ENCODE data around the gene LKAAEAR1. TPM values are rescaled to one million over a fixed set of nuclear protein-coding genes. Genes with fewer than 3 reads are reported as not detected.

Gene LKAAEAR1
- total and polyA plus RNA-seq, 9 of the 15 experiments (the other 6 are each of a cell fraction or from before 2014, with no cell fraction given): not detected

DNA sequence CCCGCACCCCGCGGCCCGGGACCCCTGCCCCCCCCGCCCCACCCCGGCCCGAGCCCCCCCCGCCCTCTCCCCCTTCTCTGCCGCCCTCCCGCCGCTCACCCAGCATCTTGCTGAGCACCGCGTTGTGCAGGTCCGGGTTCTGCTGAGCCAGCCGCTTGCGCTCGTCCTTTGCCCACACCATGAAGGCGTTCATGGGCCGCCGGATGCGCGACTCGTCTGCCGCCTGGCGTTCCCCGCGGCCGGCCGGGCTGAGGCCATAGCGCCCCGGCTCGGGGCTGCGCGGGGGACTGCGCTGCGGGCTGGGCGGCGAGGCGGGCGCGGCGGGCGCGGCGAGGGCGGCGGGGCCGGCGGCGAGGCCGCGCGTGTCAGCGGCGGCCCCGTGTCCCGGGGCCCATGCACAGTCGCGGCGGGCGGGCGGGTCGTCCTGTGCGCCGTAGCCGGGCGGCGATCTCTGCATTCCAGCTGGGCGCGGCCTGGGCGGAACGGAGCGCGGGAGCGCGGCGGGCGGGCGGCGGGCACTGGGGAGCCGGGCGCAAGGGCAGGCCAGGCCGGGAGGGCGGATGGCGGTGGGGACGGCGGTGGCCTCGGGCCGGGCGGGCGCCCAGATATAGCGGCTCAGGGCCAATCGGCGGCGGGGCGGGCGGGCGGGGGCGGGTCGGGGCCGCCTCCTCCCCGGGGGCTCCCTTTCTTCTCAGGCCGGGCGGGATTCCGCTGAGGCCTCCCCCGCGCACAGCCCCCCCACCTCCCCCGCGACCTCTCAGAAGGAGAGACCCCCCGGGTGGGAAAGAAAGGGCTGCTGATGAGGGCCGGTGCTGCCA is 34.9 kb downstream of the LKAAEAR1 start, which contains the start of gene SOX18 (continued):
- TF ChIP-seq ZNF165 (CRISPR knock-in tag; IDR thresholded peaks at IDR 0.05; ENCODE audit: borderline replicate concordance): no peak
- TF ChIP-seq, protein P1, sequence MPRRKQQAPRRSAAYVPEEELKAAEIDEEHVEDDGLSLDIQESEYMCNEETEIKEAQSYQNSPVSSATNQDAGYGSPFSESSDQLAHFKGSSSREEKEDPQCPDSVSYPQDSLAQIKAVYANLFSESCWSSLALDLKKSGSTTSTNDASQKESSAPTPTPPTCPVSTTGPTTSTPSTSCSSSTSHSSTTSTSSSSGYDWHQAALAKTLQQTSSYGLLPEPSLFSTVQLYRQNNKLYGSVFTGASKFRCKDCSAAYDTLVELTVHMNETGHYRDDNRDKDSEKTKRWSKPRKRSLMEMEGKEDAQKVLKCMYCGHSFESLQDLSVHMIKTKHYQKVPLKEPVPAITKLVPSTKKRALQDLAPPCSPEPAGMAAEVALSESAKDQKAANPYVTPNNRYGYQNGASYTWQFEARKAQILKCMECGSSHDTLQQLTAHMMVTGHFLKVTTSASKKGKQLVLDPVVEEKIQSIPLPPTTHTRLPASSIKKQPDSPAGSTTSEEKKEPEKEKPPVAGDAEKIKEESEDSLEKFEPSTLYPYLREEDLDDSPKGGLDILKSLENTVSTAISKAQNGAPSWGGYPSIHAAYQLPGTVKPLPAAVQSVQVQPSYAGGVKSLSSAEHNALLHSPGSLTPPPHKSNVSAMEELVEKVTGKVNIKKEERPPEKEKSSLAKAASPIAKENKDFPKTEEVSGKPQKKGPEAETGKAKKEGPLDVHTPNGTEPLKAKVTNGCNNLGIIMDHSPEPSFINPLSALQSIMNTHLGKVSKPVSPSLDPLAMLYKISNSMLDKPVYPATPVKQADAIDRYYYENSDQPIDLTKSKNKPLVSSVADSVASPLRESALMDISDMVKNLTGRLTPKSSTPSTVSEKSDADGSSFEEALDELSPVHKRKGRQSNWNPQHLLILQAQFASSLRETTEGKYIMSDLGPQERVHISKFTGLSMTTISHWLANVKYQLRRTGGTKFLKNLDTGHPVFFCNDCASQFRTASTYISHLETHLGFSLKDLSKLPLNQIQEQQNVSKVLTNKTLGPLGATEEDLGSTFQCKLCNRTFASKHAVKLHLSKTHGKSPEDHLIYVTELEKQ (CRISPR knock-in tag; IDR thresholded peaks at IDR 0.05): no peak
- no peak for TF ChIP-seq CTBP1 (IDR thresholded peaks at IDR 0.05; ENCODE audit: borderline replicate concordance)
- TF ChIP-seq SETDB1 (IDR thresholded peaks at IDR 0.05; ENCODE audit: low read length): no peak
- TF ChIP-seq MXI1 (IDR thresholded peaks at IDR 0.05; ENCODE audit: low read depth, low read length): no peak
- TF ChIP-seq, protein P2, sequence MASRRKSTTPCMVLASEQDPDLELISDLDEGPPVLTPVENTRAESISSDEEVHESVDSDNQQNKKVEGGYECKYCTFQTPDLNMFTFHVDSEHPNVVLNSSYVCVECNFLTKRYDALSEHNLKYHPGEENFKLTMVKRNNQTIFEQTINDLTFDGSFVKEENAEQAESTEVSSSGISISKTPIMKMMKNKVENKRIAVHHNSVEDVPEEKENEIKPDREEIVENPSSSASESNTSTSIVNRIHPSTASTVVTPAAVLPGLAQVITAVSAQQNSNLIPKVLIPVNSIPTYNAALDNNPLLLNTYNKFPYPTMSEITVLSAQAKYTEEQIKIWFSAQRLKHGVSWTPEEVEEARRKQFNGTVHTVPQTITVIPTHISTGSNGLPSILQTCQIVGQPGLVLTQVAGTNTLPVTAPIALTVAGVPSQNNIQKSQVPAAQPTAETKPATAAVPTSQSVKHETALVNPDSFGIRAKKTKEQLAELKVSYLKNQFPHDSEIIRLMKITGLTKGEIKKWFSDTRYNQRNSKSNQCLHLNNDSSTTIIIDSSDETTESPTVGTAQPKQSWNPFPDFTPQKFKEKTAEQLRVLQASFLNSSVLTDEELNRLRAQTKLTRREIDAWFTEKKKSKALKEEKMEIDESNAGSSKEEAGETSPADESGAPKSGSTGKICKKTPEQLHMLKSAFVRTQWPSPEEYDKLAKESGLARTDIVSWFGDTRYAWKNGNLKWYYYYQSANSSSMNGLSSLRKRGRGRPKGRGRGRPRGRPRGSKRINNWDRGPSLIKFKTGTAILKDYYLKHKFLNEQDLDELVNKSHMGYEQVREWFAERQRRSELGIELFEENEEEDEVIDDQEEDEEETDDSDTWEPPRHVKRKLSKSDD (conservative IDR thresholded peaks at IDR 0.05; ENCODE audit: low read length): no peak
- no peak for TF ChIP-seq NCOA4 (IDR thresholded peaks at IDR 0.05; ENCODE audit: partially characterized antibody)
- TF ChIP-seq, protein P3, sequence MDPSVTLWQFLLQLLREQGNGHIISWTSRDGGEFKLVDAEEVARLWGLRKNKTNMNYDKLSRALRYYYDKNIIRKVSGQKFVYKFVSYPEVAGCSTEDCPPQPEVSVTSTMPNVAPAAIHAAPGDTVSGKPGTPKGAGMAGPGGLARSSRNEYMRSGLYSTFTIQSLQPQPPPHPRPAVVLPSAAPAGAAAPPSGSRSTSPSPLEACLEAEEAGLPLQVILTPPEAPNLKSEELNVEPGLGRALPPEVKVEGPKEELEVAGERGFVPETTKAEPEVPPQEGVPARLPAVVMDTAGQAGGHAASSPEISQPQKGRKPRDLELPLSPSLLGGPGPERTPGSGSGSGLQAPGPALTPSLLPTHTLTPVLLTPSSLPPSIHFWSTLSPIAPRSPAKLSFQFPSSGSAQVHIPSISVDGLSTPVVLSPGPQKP (CRISPR knock-in tag; IDR thresholded peaks at IDR 0.05): no peak
- peak; percentile 62 for TF ChIP-seq TBP (optimal IDR thresholded peaks at IDR 0.05; ENCODE audit: low read depth, low read length)
- TF ChIP-seq PCBP2 (IDR thresholded peaks at IDR 0.05; ENCODE audit: low read depth, low read length, poor library complexity, severe bottlenecking): no peak
- TF ChIP-seq, protein P4, sequence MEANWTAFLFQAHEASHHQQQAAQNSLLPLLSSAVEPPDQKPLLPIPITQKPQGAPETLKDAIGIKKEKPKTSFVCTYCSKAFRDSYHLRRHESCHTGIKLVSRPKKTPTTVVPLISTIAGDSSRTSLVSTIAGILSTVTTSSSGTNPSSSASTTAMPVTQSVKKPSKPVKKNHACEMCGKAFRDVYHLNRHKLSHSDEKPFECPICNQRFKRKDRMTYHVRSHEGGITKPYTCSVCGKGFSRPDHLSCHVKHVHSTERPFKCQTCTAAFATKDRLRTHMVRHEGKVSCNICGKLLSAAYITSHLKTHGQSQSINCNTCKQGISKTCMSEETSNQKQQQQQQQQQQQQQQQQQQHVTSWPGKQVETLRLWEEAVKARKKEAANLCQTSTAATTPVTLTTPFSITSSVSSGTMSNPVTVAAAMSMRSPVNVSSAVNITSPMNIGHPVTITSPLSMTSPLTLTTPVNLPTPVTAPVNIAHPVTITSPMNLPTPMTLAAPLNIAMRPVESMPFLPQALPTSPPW (CRISPR knock-in tag; IDR thresholded peaks at IDR 0.05): peak; percentile 80
- TF ChIP-seq CBX3 (IDR thresholded peaks at IDR 0.05; ENCODE audit: borderline replicate concordance in 1 of 2, low read length in 2 of 2): no peak
- TF ChIP-seq HNRNPH1 (optimal IDR thresholded peaks at IDR 0.05; ENCODE audit: low read depth, low read length): no peak
- no peak for TF ChIP-seq JUN (IDR thresholded peaks at IDR 0.05; ENCODE audit: borderline replicate concordance, low read depth, low read length)
- no peak for TF ChIP-seq JUN (CRISPR knock-in tag; IDR thresholded peaks at IDR 0.05; ENCODE audit: borderline replicate concordance)
- 0 out of 2 replicates have a peak, but pooled peaks have one; percentile 23 for TF ChIP-seq ZNF197 (CRISPR knock-in tag; IDR thresholded peaks at IDR 0.05; ENCODE audit: low read depth)
- no peak for TF ChIP-seq SAFB2 (IDR thresholded peaks at IDR 0.05; ENCODE audit: borderline replicate concordance, low read depth, low read length, severe bottlenecking)
- TF ChIP-seq SNRNP70 (optimal IDR thresholded peaks at IDR 0.05; ENCODE audit: low read depth, low read length): no peak

All from K562 (cell line).